ENCODE results near the gene GMFB. TPM values are rescaled to one million over a fixed set of nuclear protein-coding genes. Genes with fewer than 3 reads are reported as not detected.

GMFB gene
- total RNA-seq, 3 donors from 2014 or later: 55.7 to 74.4 (median 57.5) TPM

DNA sequence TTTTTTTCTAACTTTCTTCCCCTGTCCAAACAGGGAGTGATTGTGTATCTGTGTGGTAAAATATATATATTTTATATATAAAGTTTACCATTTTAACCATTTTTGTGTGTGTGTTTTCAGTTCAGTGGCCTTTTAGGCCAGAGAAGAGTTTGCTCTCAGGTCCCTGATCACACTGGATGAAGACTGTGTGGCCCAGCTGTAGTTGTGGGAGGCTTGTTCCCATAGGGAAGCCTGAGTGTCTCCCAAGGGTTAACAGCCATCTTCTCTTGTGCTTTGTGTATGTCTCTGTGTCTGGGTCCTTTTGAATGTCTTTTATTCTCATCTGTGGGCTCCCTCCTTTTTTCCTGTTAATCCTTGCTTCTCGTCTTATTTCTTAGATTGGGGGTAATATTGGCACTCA is 44.3 kb upstream of the GMFB start:
- Histone ChIP-seq H3K36me3 (ENCODE audit: low read depth) (no peaks in the 10 kb centered on the region), H3K4me3 (no peak overlapping the region), H3K4me1 (ENCODE audit: low read depth) (no peaks in the 10 kb centered on the region), H3K9me3 (no peaks in the 10 kb centered on the region)
- ATAC-seq (no peak), DNase-seq (no peak)
- TF ChIP-seq, protein P1, sequence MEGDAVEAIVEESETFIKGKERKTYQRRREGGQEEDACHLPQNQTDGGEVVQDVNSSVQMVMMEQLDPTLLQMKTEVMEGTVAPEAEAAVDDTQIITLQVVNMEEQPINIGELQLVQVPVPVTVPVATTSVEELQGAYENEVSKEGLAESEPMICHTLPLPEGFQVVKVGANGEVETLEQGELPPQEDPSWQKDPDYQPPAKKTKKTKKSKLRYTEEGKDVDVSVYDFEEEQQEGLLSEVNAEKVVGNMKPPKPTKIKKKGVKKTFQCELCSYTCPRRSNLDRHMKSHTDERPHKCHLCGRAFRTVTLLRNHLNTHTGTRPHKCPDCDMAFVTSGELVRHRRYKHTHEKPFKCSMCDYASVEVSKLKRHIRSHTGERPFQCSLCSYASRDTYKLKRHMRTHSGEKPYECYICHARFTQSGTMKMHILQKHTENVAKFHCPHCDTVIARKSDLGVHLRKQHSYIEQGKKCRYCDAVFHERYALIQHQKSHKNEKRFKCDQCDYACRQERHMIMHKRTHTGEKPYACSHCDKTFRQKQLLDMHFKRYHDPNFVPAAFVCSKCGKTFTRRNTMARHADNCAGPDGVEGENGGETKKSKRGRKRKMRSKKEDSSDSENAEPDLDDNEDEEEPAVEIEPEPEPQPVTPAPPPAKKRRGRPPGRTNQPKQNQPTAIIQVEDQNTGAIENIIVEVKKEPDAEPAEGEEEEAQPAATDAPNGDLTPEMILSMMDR (IDR thresholded peaks at IDR 0.05): no peak
- intact Hi-C loops (cut with DNase I, micrococcal nuclease): no loop called here

- intact Hi-C loops (cut with DNase I, micrococcal nuclease): no loop called here
- DNase-seq (no peak), ATAC-seq (no peak)
- H3K36me3 ChIP-seq (ENCODE audit: low read depth): no peaks in the 10 kb centered on the region
- TF ChIP-seq, protein P1 (IDR thresholded peaks at IDR 0.05): no peak
- H3K4me1 ChIP-seq (ENCODE audit: low read depth): no peaks in the 10 kb centered on the region
- no peak overlapping the region for H3K4me3 ChIP-seq
- H3K9me3 ChIP-seq: no peaks in the 10 kb centered on the region
Measured at GRCh38 chr14:54532111-54533012, 43.6 kb upstream of the GMFB start.

GRCh38 chr14:54529811-54530210 is 41.0 kb upstream of the GMFB start:
- Histone ChIP-seq H3K4me3 (no peak overlapping the region), H3K9me3 (no peaks in the 10 kb centered on the region), H3K4me1 (ENCODE audit: low read depth) (no peaks in the 10 kb centered on the region), H3K36me3 (ENCODE audit: low read depth) (no peaks in the 10 kb centered on the region)
- DNase-seq (peak in 1 of 3 donors; percentile 91), ATAC-seq (peak; percentile 94)
- intact Hi-C loops (cut with DNase I, micrococcal nuclease): no loop called here
- TF ChIP-seq, protein P1 (IDR thresholded peaks at IDR 0.05): no peak

DNA sequence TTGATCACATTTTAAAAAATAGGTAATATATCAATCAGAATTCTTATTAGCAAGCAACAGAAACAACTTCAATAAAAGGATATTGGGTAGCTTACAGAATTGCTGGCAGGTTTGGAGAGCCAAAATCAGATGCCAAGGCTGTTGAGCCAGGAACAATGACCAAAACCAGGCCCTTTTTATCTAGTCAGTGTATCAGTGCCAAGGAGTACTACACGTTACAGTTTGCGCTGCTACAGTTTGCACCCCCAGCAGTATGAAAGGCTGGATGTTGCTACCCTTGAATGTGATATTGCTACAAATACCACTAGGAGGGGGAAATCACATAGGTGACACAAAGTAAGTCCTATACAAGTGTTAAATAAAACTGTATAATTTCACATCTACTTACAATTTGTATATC is 40.2 kb upstream of the GMFB start:
- H3K4me3 ChIP-seq: no peak overlapping the region
- H3K4me1 ChIP-seq (ENCODE audit: low read depth): no peaks in the 10 kb centered on the region
- TF ChIP-seq, protein P1 (IDR thresholded peaks at IDR 0.05): no peak
- ATAC-seq (no peak), DNase-seq (no peak)
- no peaks in the 10 kb centered on the region for H3K36me3 ChIP-seq (ENCODE audit: low read depth)
- no peaks in the 10 kb centered on the region for H3K9me3 ChIP-seq
- intact Hi-C loops (cut with DNase I, micrococcal nuclease): no loop called here

DNA sequence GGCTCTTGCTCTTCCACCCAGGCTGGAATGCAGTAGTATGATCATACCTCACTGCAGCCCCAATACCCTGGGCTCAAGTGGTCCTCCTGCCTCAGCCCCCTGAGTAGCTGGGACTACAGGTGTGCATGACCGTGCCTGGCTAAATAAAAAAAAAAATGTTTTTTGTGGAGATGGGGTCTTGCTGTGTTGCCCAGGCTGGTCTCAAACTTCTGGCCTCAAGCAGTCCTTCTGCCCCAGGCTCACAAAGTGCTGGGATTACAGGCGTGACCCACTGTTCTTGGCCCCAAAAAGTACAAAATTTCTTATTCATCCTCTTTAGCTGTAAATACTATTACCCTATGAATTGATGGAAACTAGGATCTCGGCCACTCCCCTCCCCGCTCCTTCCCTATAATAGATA is 35.6 kb upstream of the GMFB start:
- ATAC-seq: no peak
- intact Hi-C loops (cut with DNase I, micrococcal nuclease): no loop called here
- Histone ChIP-seq H3K9me3 (no peaks in the 10 kb centered on the region), H3K4me3 (no peak overlapping the region), H3K4me1 (ENCODE audit: low read depth) (no peaks in the 10 kb centered on the region), H3K36me3 (ENCODE audit: low read depth) (no peaks in the 10 kb centered on the region)
- TF ChIP-seq, protein P1 (IDR thresholded peaks at IDR 0.05): no peak
- DNase-seq: no peak
